GM12878 (cell line): ENCODE results near the gene STX1A. TPM values are rescaled to one million over a fixed set of nuclear protein-coding genes. Genes with fewer than 3 reads are reported as not detected.
"Not testable (repeated sequence)": the region's sequence is repeated elsewhere in the genome, so short reads cannot be mapped to it uniquely, and the experiment has no call there.

Experiments used
- ATAC-seq: fragments of 200-7000 bp; cut with Tn5 transposase; 3 replicates; pipeline ENCODE4 v1.9.1; 2020; ENCODE audit warnings: mild to moderate bottlenecking, moderate library complexity
- BruUV-seq: library from RNA; stranded (reverse); fragments of 400-500 nt; replicated peaks from 2 replicates; lab custom pipeline; 2021; lab: Mats Ljungman, UMichigan
- CTCF ChIA-PET: fragments of 300-600 bp; sonication (Branson Sonifier 250); formaldehyde crosslinking; extraction: SDS; loops from one replicate; lab custom pipeline; 2021; ENCODE audit warnings: inconsistent platforms; lab: Yijun Ruan, JAX
- POLR2A ChIA-PET: fragments of 350-600 bp; formaldehyde crosslinking; extraction: SDS; loops from one replicate; lab custom pipeline; 2021; ENCODE audit warnings: inconsistent platforms; lab: Charles Lee
- RAD21 ChIA-PET: fragments of 300-600 bp; sonication (Branson Sonifier 250); formaldehyde crosslinking; loops from one replicate; lab custom pipeline; 2023; ENCODE audit warnings: antibody characterized with exemption; ENCODE audit not compliant: unreplicated experiment; lab: Charles Lee
- SMC1A ChIA-PET: fragments of 300-600 bp; sonication (Branson Sonifier 250); formaldehyde crosslinking; loops from one replicate; lab custom pipeline; 2023; ENCODE audit not compliant: unreplicated experiment, uncharacterized antibody; lab: Charles Lee
- DNase-seq: peaks from one replicate; pipeline ENCODE4 v3.0.0-alpha.2; 2011; ENCODE audit warnings: low read depth, low spot score
- FAIRE-seq: peaks from 3 replicates; lab custom pipeline; 2011; peaks lifted over from hg19 to GRCh38; lab: Jason Lieb, UNC
- H2AFZ ChIP-seq: 2 replicates; pipeline ENCODE4 v1.6.0; 2011; ENCODE audit warnings: low read depth, low read length, control low read depth; ENCODE audit not compliant: control insufficient read depth
- H3K27ac ChIP-seq: 2 replicates; pipeline ENCODE4 v1.5.1; 2011; ENCODE audit warnings: control low read depth; ENCODE audit not compliant: control insufficient read depth, insufficient read depth
- H3K27me3 ChIP-seq, 2 experiments: replicated peaks in 1 of 2; 2 replicates each; pipeline versions ENCODE4 v1.6.0 to v1.6.1; 2011; ENCODE audit warnings: low read length in 1 of 2; ENCODE audit not compliant: control insufficient read depth in 2 of 2, insufficient read depth in 2 of 2
- H3K36me3 ChIP-seq, 2 experiments: 2 replicates each; pipeline ENCODE4 v1.5.1; 2011; ENCODE audit warnings: low read length in 1 of 2; ENCODE audit not compliant: control insufficient read depth in 2 of 2, insufficient read depth in 2 of 2
- H3K4me1 ChIP-seq: 2 replicates; pipeline ENCODE4 v1.6.1; 2011; ENCODE audit warnings: mild to moderate bottlenecking, low read length, moderate library complexity, mixed read lengths; ENCODE audit not compliant: control insufficient read depth, insufficient read depth
- H3K4me2 ChIP-seq: 2 replicates; pipeline ENCODE4 v1.6.0; 2011; ENCODE audit warnings: control low read depth; ENCODE audit not compliant: control insufficient read depth, insufficient read depth
- H3K4me3 ChIP-seq: fragments of 200-600 bp; sonication (generic); 2 replicates; pipeline ENCODE4 v1.5.1; 2016
- H3K79me2 ChIP-seq: 2 replicates; pipeline ENCODE4 v1.6.0; 2011; ENCODE audit warnings: low read length; ENCODE audit not compliant: control insufficient read depth, insufficient read depth
- H3K9ac ChIP-seq: 2 replicates; pipeline ENCODE4 v1.8.0; 2011; ENCODE audit warnings: low read length, control low read depth, mixed read lengths; ENCODE audit not compliant: control insufficient read depth, insufficient read depth
- H3K9me3 ChIP-seq: replicated peaks from 3 replicates; pipeline ENCODE4 v1.5.1; 2011; ENCODE audit warnings: mild to moderate bottlenecking, low read length; ENCODE audit not compliant: control insufficient read depth, insufficient read depth
- H4K20me1 ChIP-seq: 2 replicates; pipeline ENCODE4 v1.6.0; 2011; ENCODE audit not compliant: control insufficient read depth, insufficient read depth
- EZH2 ChIP-seq: IDR thresholded peaks from 2 replicates; pipeline ENCODE4 v1.6.1; 2012; ENCODE audit warnings: low read depth, mild to moderate bottlenecking, control low read depth, inconsistent platforms, low read length, borderline replicate concordance; ENCODE audit not compliant: control insufficient read depth
- FOXK2 ChIP-seq: fragments of 450-650 bp; IDR thresholded peaks from 2 replicates; pipeline ENCODE4 v1.6.1; 2017; ENCODE audit warnings: mild to moderate bottlenecking, moderate library complexity
- RAD51 ChIP-seq: fragments of 450-650 bp; IDR thresholded peaks from 2 replicates; pipeline ENCODE4 v1.6.1; 2016; ENCODE audit warnings: moderate library complexity, mild to moderate bottlenecking, inconsistent platforms
- YBX1 ChIP-seq: fragments of 450-650 bp; IDR thresholded peaks from 2 replicates; pipeline ENCODE4 v1.6.1; 2016; ENCODE audit warnings: antibody characterized with exemption
- ZNF207 ChIP-seq: fragments of 450-650 bp; IDR thresholded peaks from 2 replicates; pipeline ENCODE4 v1.6.1; 2014; ENCODE audit warnings: antibody characterized with exemption, mild to moderate bottlenecking, borderline replicate concordance
- WGBS: methylation state at CpG from one replicate; pipeline ENCODE4 v1.1.6; 2016; ENCODE audit warnings: low lambda C conversion rate; ENCODE audit not compliant: insufficient replicate concordance, insufficient coverage; ENCODE audit errors: missing lambda C conversion rate; 5-methylcytosine and 5-hydroxymethylcytosine counted together
- in situ Hi-C: fragments of 300-500 bp; cut with MboI; formaldehyde crosslinking; loops from 9 replicates; pipeline ENCODE4 v1.14.3; 2018; ENCODE audit warnings: mixed read lengths
- intact Hi-C: fragments of 100-400 bp; cut with micrococcal nuclease; formaldehyde crosslinking; loops from one replicate; pipeline ENCODE4 v1.14.2; 2022; ENCODE audit not compliant: unreplicated experiment
- polyA plus RNA-seq, 11 experiments: library from polyadenylated mRNA; depleted of rRNA in 4 of 11; unstranded in 6 of 11; stranded (reverse) in 5 of 11; fragments of >200 nt; fragmentation: Nextera tagmentation in 4 of 11; fragmentation: Illumina TruSeq in 1 of 11; extraction: Ambion mirVana in 4 of 11; extraction: Trizol in 1 of 11; gene quantifications; 1 replicate in 1 of 11; 2 replicates in 10 of 11; pipeline versions ENCODE4 v1.2.1 to v1.2.3, GENCODE V29; 2011 to 2016; ENCODE audit warnings: inconsistent platforms in 2 of 11, missing spikeins in 2 of 11, low read depth in 1 of 11
- total RNA-seq, 4 experiments: library from RNA; depleted of rRNA in 3 of 4; stranded (reverse); fragments of >200 nt in 3 of 4; fragmentation: Illumina TruSeq in 1 of 4; extraction: Trizol in 1 of 4; gene quantifications; 2 replicates each; pipeline versions ENCODE4 v1.2.1 to v1.2.3, GENCODE V29; 2013 to 2021
- TF ChIP-seq, protein P1 (sequence below): fragments of 450-650 bp; conservative IDR thresholded peaks from 2 replicates; pipeline ENCODE4 v1.6.1; 2017; ENCODE audit warnings: mild to moderate bottlenecking, moderate library complexity
- TF ChIP-seq, protein P2 (sequence below): fragments of 450-650 bp; IDR thresholded peaks from 2 replicates; pipeline ENCODE4 v1.6.1; 2014; ENCODE audit warnings: mild to moderate bottlenecking

STX1A gene
- total and polyA plus RNA-seq, 10 of the 15 experiments (the other 5 are each of a cell fraction or from before 2014, with no cell fraction given), result 0.15 to 5.3 (median 2.5) TPM

DNA sequence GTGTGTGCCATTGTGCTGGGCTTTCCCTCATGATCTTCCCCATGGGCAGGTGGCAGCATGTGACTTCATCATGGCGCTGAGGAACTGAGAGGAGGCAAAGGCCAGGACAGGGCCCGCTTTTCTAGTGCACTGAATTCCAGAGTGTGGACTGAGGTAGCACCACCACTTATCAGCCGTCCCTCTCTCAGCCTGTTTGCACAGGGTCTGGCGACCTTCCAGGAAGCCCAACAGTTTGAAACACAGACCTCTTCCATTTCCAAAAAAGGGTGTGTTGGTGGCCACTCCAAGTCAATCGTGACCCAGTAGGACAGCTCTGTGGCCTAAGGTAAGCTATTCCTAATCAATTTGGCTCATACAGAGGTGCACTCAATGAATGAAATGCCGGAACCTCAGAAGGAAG lies 40.6 kb downstream of the STX1A start:
- H4K20me1 ChIP-seq, result no peaks in the 10 kb centered on the region; the same call in 1 of the 2 replicates
- DNase-seq (no peak), ATAC-seq (no peak)
- SMC1A ChIA-PET, result no interaction called here
- no peak overlapping the region for H3K27ac ChIP-seq
- no TSS peak for BruUV-seq
- H3K4me2 ChIP-seq, result no peak overlapping the region
- no peak overlapping the region for H2AFZ ChIP-seq
- peaks cover 2 to 3% of the 10 kb centered on the region in 2 experiments; a peak in 2 of 4 replicates for H3K36me3 ChIP-seq
- H3K27me3 ChIP-seq, result no peaks in the 10 kb centered on the region
- H3K9ac ChIP-seq, result no peak overlapping the region
- CTCF ChIA-PET, result no interaction called here
- no peak overlapping the region for H3K4me3 ChIP-seq
- POLR2A ChIA-PET, result no interaction called here
- in situ Hi-C loops, result no loop called here
- TF ChIP-seq RAD51 (no peak), EZH2 (no peak), ZNF207 (no peak), FOXK2 (no peak), YBX1 (no peak)
- TF ChIP-seq, protein P1, sequence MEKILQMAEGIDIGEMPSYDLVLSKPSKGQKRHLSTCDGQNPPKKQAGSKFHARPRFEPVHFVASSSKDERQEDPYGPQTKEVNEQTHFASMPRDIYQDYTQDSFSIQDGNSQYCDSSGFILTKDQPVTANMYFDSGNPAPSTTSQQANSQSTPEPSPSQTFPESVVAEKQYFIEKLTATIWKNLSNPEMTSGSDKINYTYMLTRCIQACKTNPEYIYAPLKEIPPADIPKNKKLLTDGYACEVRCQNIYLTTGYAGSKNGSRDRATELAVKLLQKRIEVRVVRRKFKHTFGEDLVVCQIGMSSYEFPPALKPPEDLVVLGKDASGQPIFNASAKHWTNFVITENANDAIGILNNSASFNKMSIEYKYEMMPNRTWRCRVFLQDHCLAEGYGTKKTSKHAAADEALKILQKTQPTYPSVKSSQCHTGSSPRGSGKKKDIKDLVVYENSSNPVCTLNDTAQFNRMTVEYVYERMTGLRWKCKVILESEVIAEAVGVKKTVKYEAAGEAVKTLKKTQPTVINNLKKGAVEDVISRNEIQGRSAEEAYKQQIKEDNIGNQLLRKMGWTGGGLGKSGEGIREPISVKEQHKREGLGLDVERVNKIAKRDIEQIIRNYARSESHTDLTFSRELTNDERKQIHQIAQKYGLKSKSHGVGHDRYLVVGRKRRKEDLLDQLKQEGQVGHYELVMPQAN, result no peak
- TF ChIP-seq, protein P2, sequence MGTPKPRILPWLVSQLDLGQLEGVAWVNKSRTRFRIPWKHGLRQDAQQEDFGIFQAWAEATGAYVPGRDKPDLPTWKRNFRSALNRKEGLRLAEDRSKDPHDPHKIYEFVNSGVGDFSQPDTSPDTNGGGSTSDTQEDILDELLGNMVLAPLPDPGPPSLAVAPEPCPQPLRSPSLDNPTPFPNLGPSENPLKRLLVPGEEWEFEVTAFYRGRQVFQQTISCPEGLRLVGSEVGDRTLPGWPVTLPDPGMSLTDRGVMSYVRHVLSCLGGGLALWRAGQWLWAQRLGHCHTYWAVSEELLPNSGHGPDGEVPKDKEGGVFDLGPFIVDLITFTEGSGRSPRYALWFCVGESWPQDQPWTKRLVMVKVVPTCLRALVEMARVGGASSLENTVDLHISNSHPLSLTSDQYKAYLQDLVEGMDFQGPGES, result no peak
- TF ChIP-seq, all 136 proteins: peak for 0
- RAD21 ChIA-PET, result no interaction called here
- intact Hi-C loops, result no loop called here
- no peaks in the 10 kb centered on the region; the same call in 2 of the 3 replicates for H3K9me3 ChIP-seq
- whole genome bisulfite sequencing, result 95% methylated on average over 6 of the region's 6 CpGs
- FAIRE-seq, result no peak
- H3K79me2 ChIP-seq, result peaks cover 27% of the 10 kb centered on the region
- peaks cover 12% of the 10 kb centered on the region for H3K4me1 ChIP-seq

DNA sequence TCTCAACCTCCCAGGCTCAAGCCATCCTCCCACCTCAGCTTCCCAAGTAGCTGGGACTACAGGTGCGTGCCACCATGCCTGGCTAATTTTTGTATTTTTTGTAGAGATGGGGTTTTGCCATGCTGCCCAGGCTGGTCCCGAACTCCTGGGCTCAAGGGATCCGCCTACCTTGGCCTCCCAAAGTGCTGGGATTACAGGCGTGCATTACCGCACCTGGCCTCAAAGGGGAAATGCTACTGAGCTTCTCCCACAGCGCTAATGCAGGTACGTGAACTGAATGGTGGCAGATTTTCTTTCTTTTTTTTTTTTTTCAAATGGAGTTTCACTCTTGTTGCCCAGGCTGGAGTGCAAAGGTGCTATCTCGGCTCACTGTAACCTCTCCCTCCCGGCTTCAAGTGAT lies 43.4 kb downstream of the STX1A start:
- intact Hi-C loops, H3K79me2 ChIP-seq, RAD21 ChIA-PET, H3K9ac ChIP-seq, DNase-seq, SMC1A ChIA-PET, H3K27me3 ChIP-seq, FAIRE-seq, H4K20me1 ChIP-seq, H3K4me2 ChIP-seq, H3K36me3 ChIP-seq, H3K4me3 ChIP-seq, BruUV-seq, H2AFZ ChIP-seq, H3K9me3 ChIP-seq, H3K27ac ChIP-seq, in situ Hi-C loops, ATAC-seq, H3K4me1 ChIP-seq: not testable (repeated sequence)
- WGBS, result 58% methylated on average over 7 of the region's 9 CpGs
- ChIA-PET POLR2A (interaction anchor here (0.7 kb wide), 1 partner anchor 363 kb away, joined by 5 read pairs; no protein-coding TSS in a partner anchor), CTCF (interaction anchor here (0.6 kb wide), 1 partner anchor 166 kb away, joined by 3 read pairs; the partner anchor contains the start of gene METTL27)
